HEK293 (cell line): ENCODE data around the gene SART3.
A peak's percentile ranks its signal among the peaks of the same experiment; 100 is the strongest.

Source experiments
- CTCF ChIA-PET: fragments of 350-600 bp; formaldehyde crosslinking; extraction: SDS; loops from one replicate; lab custom pipeline; 2021; ENCODE audit warnings: antibody characterized with exemption; lab: Yijun Ruan, JAX
- POLR2A ChIA-PET: fragments of 300-600 bp; formaldehyde crosslinking; extraction: SDS; loops from one replicate; lab custom pipeline; 2020; ENCODE audit warnings: antibody characterized with exemption, inconsistent platforms; lab: Yijun Ruan, JAX
- H3K27ac ChIP-seq: fragments of 200-500 bp; sonication (Bioruptor generic); 2 replicates; pipeline ENCODE4 v1.5.1; 2014; ENCODE audit warnings: low read depth, low read length, control low read depth, inconsistent platforms; ENCODE audit errors: extremely low read depth
- H3K36me3 ChIP-seq, 2 experiments: fragments of 200-500 bp in 1 of 2; sonication (Bioruptor generic) in 1 of 2; 1 replicate in 1 of 2; 2 replicates in 1 of 2; pipeline ENCODE4 v1.5.1; 2014 to 2017; ENCODE audit warnings: inconsistent platforms in 2 of 2, low read length in 2 of 2; ENCODE audit not compliant: control insufficient read depth in 2 of 2, insufficient read depth in 1 of 2
- H3K4me1 ChIP-seq: fragments of 200-500 bp; sonication (Bioruptor generic); 2 replicates; pipeline ENCODE4 v1.5.1; 2014; ENCODE audit warnings: mild to moderate bottlenecking, low read length, inconsistent platforms; ENCODE audit not compliant: control insufficient read depth, insufficient read depth
- H3K4me3 ChIP-seq: 2 replicates; pipeline ENCODE4 v1.5.1; 2011; ENCODE audit warnings: low read depth, mild to moderate bottlenecking, control low read depth, low read length, moderate library complexity
- H3K9me3 ChIP-seq: fragments of 200-500 bp; sonication (Bioruptor generic); 2 replicates; pipeline ENCODE4 v1.5.1; 2014; ENCODE audit warnings: low read depth, low read length, inconsistent platforms; ENCODE audit not compliant: control insufficient read depth, insufficient read depth
- GFI1B ChIP-seq: fragments of 450-650 bp; formaldehyde crosslinking; IDR thresholded peaks from 2 replicates; pipeline ENCODE4 v1.5.1; 2016; ENCODE audit warnings: missing biosample characterization, missing genetic modification characterization
- GLIS1 ChIP-seq: fragments of 450-650 bp; formaldehyde crosslinking; IDR thresholded peaks from 2 replicates; pipeline ENCODE4 v1.5.1; 2016; ENCODE audit warnings: missing biosample characterization, missing genetic modification characterization
- PRDM2 ChIP-seq: fragments of 450-650 bp; formaldehyde crosslinking; IDR thresholded peaks from 2 replicates; pipeline ENCODE4 v1.5.1; 2016; ENCODE audit warnings: missing biosample characterization, missing genetic modification characterization, borderline replicate concordance
- RBAK ChIP-seq: fragments of 450-650 bp; formaldehyde crosslinking; IDR thresholded peaks from 2 replicates; pipeline ENCODE4 v1.5.1; 2016; ENCODE audit warnings: missing biosample characterization, missing genetic modification characterization
- ZNF157 ChIP-seq: fragments of 450-650 bp; formaldehyde crosslinking; IDR thresholded peaks from 2 replicates; pipeline ENCODE4 v1.5.1; 2016; ENCODE audit warnings: missing biosample characterization, missing genetic modification characterization
- ZNF544 ChIP-seq: fragments of 450-650 bp; formaldehyde crosslinking; IDR thresholded peaks from 2 replicates; pipeline ENCODE4 v1.5.0; 2017; ENCODE audit warnings: missing biosample characterization, missing genetic modification characterization
- ZNF560 ChIP-seq: fragments of 450-650 bp; formaldehyde crosslinking; IDR thresholded peaks from 2 replicates; pipeline ENCODE4 v1.5.1; 2017; ENCODE audit warnings: missing biosample characterization, missing genetic modification characterization, borderline replicate concordance
- ZNF571 ChIP-seq: fragments of 450-650 bp; formaldehyde crosslinking; IDR thresholded peaks from 2 replicates; pipeline ENCODE4 v1.5.0; 2017; ENCODE audit warnings: missing biosample characterization, missing genetic modification characterization
- ZNF610 ChIP-seq: fragments of 450-650 bp; formaldehyde crosslinking; IDR thresholded peaks from 2 replicates; pipeline ENCODE4 v1.5.1; 2016; ENCODE audit warnings: missing biosample characterization, missing genetic modification characterization, borderline replicate concordance
- ZNF664 ChIP-seq: fragments of 450-650 bp; formaldehyde crosslinking; IDR thresholded peaks from 2 replicates; pipeline ENCODE4 v1.5.1; 2016; ENCODE audit warnings: missing biosample characterization, missing genetic modification characterization
- ZNF792 ChIP-seq: fragments of 450-650 bp; formaldehyde crosslinking; IDR thresholded peaks from 2 replicates; pipeline ENCODE4 v1.5.1; 2016; ENCODE audit warnings: missing biosample characterization, missing genetic modification characterization
- TF ChIP-seq, protein P1 (sequence below): fragments of 450-650 bp; formaldehyde crosslinking; optimal IDR thresholded peaks from 2 replicates; pipeline ENCODE3; 2016; ENCODE audit warnings: missing biosample characterization, mild to moderate bottlenecking, missing genetic modification characterization
- TF ChIP-seq, protein P2 (sequence below): fragments of 450-650 bp; formaldehyde crosslinking; IDR thresholded peaks from 2 replicates; pipeline ENCODE4 v1.5.1; 2016; ENCODE audit warnings: missing biosample characterization, missing genetic modification characterization

SART3 gene

DNA sequence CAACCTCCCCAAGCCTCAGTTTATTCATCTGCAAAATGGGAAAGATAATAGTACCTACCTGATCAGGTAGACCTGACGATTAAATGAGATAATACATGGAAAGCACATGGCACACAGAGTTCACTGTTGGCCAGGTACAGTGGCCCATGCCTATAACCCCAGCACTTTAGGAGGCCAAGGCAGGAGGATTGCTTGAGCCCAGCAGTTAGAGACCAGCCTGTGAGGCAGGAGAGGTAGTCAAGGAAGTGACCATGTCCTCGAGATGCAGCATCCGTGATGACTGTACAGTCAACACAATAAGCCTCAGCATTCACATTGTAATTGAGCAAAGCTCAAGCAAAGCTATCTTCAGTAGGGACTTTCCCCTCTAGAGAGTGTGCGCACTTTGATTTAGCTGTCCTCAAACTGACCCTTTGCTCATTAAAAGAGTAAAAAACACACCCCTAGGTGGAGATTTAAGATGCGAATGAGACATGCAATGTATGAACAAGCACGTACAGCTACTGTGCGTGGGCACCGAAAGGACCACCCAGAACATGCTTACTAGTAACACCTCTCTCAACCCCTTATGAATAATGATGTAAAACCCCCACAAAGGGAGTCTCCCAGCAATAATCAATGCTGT is 11.3 kb upstream of the SART3 start:
- H3K9me3 ChIP-seq: no peaks in the 10 kb centered on the region
- H3K36me3 ChIP-seq: peaks cover 6 to 27% of the 10 kb centered on the region in 2 experiments
- H3K27ac ChIP-seq: no peak overlapping the region
- no peak overlapping the region for H3K4me3 ChIP-seq
- TF ChIP-seq, protein P1, sequence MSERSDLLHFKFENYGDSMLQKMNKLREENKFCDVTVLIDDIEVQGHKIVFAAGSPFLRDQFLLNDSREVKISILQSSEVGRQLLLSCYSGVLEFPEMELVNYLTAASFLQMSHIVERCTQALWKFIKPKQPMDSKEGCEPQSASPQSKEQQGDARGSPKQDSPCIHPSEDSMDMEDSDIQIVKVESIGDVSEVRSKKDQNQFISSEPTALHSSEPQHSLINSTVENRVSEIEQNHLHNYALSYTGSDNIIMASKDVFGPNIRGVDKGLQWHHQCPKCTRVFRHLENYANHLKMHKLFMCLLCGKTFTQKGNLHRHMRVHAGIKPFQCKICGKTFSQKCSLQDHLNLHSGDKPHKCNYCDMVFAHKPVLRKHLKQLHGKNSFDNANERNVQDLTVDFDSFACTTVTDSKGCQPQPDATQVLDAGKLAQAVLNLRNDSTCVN (tag by site-specific recombination): no peak
- peak; percentile 95 for TF ChIP-seq ZNF664 (tag by site-specific recombination)
- TF ChIP-seq, protein P2, sequence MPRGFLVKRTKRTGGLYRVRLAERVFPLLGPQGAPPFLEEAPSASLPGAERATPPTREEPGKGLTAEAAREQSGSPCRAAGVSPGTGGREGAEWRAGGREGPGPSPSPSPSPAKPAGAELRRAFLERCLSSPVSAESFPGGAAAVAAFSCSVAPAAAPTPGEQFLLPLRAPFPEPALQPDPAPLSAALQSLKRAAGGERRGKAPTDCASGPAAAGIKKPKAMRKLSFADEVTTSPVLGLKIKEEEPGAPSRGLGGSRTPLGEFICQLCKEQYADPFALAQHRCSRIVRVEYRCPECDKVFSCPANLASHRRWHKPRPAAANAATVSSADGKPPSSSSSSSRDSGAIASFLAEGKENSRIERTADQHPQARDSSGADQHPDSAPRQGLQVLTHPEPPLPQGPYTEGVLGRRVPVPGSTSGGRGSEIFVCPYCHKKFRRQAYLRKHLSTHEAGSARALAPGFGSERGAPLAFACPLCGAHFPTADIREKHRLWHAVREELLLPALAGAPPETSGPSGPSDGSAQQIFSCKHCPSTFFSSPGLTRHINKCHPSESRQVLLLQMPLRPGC (tag by site-specific recombination): no peak
- no peak for TF ChIP-seq ZNF544
- TF ChIP-seq GFI1B: 0 out of 2 replicates have a peak, but pooled peaks have one; percentile 28
- TF ChIP-seq ZNF571 (tag by site-specific recombination): no peak
- H3K4me1 ChIP-seq: no peaks in the 10 kb centered on the region
- CTCF ChIA-PET: interaction anchor here (1.2 to 10.6 kb wide), 2 partner anchors 8 to 46 kb away, joined by 5 to 160 read pairs; no protein-coding TSS in a partner anchor
- POLR2A ChIA-PET: interaction anchor here (0.6 kb wide), 1 partner anchor 378 kb away, joined by 6 read pairs; no protein-coding TSS in a partner anchor

- peaks cover 6 to 33% of the 10 kb centered on the region in 2 experiments for H3K36me3 ChIP-seq
- no peak overlapping the region for H3K4me3 ChIP-seq
- no peak for TF ChIP-seq ZNF610 (tag by site-specific recombination)
- no peak for TF ChIP-seq ZNF792 (tag by site-specific recombination)
- no peak for TF ChIP-seq PRDM2 (tag by site-specific recombination)
- no peak for TF ChIP-seq ZNF560 (tag by site-specific recombination)
- no peak for TF ChIP-seq RBAK (tag by site-specific recombination)
- TF ChIP-seq GLIS1 (tag by site-specific recombination): peak; percentile 38; the same call in 1 of the 2 replicates
- no peak for TF ChIP-seq ZNF157 (tag by site-specific recombination)
- no peak overlapping the region for H3K27ac ChIP-seq
- no peaks in the 10 kb centered on the region for H3K4me1 ChIP-seq
- CTCF ChIA-PET: interaction anchor here (10.6 kb wide), 1 partner anchor 47 kb away, joined by 160 read pairs; no protein-coding TSS in a partner anchor
- no peaks in the 10 kb centered on the region for H3K9me3 ChIP-seq
- POLR2A ChIA-PET: no interaction called here
Observed at GRCh38 chr12:108571609-108572165, 10.7 kb upstream of the SART3 start.
